Stimulated activated CD8-positive, alpha-beta memory T cell treated with anti-CD3 and anti-CD28 coated beads, Interleukin-15, amount 100 ng/mL, for 48 hours (primary cell): ENCODE measurements around the gene PRRT4.

ENCODE experiments used
- DNase-seq, 2 donors: peaks; one replicate each; pipeline ENCODE4 v3.0.0-alpha.2; 2020; ENCODE audit warnings: low read depth in 2 of 2

Gene PRRT4

GRCh38 chr7:128344431-128344774 is 17.1 kb downstream of the PRRT4 start:
- DNase-seq: no peak

GRCh38 chr7:128343554-128344430 is 17.7 kb downstream of the PRRT4 start, which contains the start of gene RBM28:
Gene RBM28 (minus strand): TSS chr7:128343908. CDS start chr7:128343793, 115 bp downstream.
- DNase-seq: peak; percentile 71 to 72

DNA sequence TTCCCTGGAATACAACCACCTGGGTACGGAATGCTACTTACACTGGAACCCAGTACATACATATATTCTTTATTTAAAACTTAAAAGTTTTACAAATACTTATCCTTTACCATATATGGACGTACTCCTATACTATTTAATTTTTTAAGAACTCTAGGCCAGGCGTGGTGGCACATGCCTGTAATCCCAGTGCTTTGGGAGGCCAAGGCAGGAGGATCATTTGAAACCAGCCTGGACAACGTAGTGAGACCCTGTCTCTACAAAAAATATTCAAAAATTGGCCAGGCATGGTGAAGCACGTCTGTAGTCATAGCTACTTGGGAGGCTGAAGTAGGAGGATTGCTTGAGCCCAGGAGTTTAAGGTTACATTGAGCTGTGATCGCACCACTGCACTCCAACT is 19.8 kb downstream of the PRRT4 start:
- DNase-seq: no peak

- no peak for DNase-seq
These were observed 25.8 kb downstream of the PRRT4 start for GRCh38 chr7:128335730-128336129.

GRCh38 chr7:128324368-128324680 is 37.2 kb downstream of the PRRT4 start:
- DNase-seq: no peak

DNA sequence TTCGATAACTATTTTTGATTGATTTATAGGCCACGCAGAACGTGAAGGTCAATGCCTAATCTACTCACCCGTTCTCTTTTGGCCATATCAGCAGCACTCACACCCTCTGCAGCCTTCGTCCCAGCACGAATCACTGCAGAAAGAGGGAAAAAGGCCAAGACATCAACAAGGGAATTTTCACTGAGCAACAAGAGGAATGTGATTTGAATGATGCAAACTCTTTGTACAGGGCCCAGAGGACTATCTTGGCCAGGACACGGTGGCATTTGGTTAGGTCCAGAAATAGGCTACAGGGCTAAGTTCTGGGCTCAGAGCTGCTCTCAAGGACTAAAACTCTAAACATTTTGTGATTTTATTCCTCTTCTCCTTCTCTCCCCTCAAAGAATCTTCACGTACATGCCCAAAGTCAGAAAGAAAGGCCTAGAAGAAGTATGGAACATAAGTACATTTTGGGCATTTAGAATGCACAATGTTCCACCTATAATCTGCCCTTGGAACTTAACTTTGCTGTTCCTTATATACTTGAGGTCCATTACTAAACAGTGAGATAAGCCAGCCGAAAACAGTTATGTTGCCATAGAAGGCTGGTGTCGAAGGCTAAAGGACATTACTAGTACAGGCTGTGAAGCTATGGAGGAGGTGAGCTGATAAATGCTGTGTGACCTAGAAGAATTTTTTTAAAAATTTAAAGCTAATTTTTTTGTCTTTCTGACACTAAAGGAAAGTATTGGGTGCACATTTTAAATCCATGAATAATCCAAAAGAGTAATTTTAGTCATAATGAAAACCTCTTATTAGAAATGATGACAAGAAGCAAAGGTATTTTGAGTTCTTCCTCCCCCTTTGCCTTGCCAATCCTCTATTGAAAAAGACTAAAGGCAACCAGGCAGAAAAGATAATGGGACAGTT is 37.8 kb downstream of the PRRT4 start:
- no peak for DNase-seq

DNA sequence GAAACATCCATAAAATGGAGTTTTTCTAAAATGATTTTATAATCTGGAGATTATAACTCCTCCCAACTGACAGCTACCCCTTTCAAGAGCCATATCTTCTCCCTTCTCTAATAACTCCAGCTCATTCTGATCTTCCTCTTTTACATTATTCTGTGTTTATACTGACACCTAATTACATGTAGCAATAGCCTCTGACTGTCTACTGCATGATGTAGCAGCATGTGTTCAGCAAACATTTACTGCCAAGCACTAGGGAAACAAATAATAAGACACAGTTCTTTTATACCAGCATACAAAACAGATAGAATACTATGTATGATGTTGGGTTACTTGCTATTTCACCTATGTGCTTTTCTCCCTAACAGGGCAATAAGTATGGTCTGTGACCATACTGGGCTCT is 38.5 kb downstream of the PRRT4 start:
- DNase-seq: no peak

DNA sequence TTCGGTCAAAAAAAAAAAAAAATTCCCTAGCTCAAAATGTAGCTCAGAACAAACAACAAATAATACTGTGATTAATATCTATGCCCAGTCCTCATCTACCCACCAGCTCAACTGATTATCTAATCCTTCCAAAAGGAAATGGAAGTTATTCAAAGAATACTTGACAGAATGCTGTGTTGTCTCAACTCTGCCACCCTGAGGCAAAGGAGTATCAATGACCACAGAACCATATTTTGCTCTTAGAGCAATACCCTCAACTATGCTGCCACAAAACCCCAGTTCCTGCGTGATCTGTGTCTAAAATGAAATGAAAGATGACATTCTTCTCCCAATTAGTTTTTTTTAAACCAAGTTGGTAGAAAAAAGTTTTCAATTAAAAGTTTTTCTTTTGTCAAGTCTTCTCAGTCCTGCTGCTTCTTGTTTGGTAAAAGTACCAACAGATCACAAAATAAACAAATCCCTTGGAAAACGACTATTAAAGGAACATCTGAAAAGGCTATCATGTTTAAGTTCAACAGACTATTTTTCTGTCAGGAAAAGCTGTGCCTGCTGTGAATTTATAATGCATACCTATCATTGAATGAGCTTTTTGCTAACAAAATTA is 39.3 kb downstream of the PRRT4 start:
- no peak for DNase-seq

GRCh38 chr7:128321044-128321422 is 40.5 kb downstream of the PRRT4 start:
- no peak for DNase-seq

DNA sequence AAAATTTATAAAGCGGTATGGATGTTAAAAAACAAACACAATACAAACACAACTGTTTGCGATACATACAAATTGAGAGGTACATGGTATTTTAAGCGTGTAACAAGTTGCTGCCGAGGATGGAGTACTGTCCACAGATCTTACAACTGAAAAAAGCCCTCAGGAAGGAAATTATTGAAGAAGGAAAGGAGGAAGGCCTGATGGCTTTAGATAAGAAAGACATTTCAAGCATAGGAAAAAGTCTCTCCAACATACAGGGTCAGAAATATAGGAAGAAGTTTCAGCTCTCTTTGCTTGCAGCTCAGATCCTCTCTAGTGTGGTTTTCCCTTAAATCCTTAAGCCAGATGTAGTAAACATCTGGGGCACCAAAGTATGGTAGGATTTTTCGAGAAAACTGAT is 42.8 kb downstream of the PRRT4 start:
- DNase-seq: no peak

GRCh38 chr7:128311013-128311412 is 50.5 kb downstream of the PRRT4 start:
- DNase-seq: no peak

- DNase-seq: no peak
These were observed 51.0 kb downstream of the PRRT4 start for GRCh38 chr7:128310499-128310898.

GRCh38 chr7:128309976-128310375 is 51.5 kb downstream of the PRRT4 start:
- no peak for DNase-seq

- no peak for DNase-seq
These were observed 52.4 kb downstream of the PRRT4 start for GRCh38 chr7:128309124-128309523.

DNA sequence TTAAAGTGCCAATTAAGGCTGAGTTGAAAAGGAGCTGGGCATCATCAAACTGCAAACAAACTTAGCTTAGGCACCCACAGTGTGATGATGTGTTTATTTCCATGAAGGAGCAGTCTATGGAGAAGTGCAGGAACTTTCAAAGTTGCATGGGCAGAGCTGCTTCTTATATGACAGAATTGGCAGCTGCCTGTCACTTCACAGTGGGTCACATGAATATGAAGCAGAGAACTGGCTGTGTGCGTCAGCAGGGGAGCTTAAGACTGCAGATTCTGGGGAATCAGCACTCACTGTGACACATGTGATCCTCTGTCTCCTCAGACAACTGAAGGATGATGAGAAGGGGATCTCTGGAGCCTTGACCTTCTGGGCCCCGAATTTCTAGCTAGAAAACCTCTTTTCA is 54.4 kb downstream of the PRRT4 start:
- no peak for DNase-seq

DNA sequence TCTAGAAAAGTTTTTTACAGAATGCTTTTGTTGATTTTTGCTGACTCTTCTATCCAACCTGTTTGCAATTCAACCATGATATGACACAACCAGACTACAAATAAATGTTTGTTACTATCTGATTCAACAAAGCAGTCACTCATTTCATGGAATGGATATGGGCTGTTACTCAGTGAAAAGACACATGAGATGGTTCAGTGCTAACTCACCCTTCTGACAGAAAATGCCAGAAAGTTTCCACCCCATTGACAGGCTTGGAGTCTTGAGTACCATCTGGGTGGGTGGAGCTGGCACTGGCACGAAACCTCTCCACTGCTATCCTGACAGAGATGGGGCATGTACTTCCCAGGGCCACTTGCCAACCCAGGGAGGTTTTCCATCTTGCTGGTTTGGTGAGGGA is 57.3 kb downstream of the PRRT4 start:
- no peak for DNase-seq

- DNase-seq: no peak
These were observed 57.8 kb downstream of the PRRT4 start for GRCh38 chr7:128303643-128304042.

- DNase-seq: no peak
These were observed 58.4 kb downstream of the PRRT4 start for GRCh38 chr7:128303133-128303532.

DNA sequence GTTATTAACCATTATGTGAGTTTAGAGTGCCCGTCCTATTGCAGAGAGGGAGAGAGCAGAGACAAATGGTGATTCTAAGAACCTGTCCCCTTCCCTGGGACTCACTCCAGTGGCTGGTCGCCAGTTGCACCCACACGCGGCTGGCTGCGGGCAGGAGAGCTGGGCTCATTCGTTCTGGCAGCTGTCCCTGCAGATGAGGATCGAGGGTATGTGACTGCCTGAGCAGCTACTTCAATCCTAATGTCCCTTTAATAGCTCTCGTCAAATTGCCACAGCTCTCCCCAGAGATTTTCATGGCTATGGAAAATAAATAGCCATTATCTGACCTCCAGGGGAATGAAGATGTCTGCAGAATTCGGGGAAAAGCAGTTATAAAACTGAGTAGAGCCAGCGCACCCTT is 59.4 kb downstream of the PRRT4 start:
- no peak for DNase-seq
